ENCODE data around the gene HASPIN. TPM values are rescaled to one million over a fixed set of nuclear protein-coding genes. Genes with fewer than 3 reads are reported as not detected.

The HASPIN gene
- total RNA-seq, 1 experiment from 2014 or later: 30.0 TPM

DNA sequence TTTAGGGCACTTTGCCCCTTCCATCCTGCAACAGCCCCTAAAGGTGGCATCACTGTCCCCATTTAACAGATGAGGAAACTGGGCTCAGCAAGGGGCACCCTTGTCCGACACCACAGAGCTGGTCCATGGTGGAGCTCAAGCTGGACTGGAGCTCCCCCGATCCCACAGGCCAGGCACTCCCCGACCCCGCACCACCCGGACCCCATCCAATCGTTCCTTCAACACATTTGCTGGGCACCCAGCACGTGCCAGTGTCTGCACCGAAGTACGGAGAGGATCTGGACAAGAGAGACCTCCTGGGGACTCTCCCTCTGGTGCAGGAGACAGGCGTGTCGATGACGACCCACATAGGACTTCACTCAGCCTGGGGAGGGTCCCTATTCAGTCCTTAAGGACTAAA, 41.7 kb upstream of the HASPIN start:
- Mint-ChIP-seq H3K27ac (no peak overlapping the region), H3K27me3 (ENCODE audit: low read depth) (no peaks in the 10 kb centered on the region; the same call in none of the 2 replicates), H3K36me3 (no peaks in the 10 kb centered on the region), H3K4me1 (peaks cover 7% of the 10 kb centered on the region), H3K4me3 (no peak overlapping the region), H3K9me3 (no peaks in the 10 kb centered on the region)
- ChIA-PET POLR2A (no interaction called here), CTCF (interaction anchor here (0.7 to 2.7 kb wide), 19 partner anchors 9 to 211 kb away, joined by 3 to 85 read pairs (median 10); partner anchors contain the start of genes CAMKK1, EMC6, HASPIN and P2RX5)
- no peak for DNase-seq (ENCODE audit: low spot score)
- no peak for ATAC-seq
- no peak for TF ChIP-seq NFE2L1 (CRISPR knock-in tag; IDR thresholded peaks at IDR 0.05)
- TF ChIP-seq ZNF121 (CRISPR knock-in tag; IDR thresholded peaks at IDR 0.05): no peak
- no peak for TF ChIP-seq ZNF396 (CRISPR knock-in tag; IDR thresholded peaks at IDR 0.05; ENCODE audit: borderline replicate concordance)
- TF ChIP-seq, protein P1, sequence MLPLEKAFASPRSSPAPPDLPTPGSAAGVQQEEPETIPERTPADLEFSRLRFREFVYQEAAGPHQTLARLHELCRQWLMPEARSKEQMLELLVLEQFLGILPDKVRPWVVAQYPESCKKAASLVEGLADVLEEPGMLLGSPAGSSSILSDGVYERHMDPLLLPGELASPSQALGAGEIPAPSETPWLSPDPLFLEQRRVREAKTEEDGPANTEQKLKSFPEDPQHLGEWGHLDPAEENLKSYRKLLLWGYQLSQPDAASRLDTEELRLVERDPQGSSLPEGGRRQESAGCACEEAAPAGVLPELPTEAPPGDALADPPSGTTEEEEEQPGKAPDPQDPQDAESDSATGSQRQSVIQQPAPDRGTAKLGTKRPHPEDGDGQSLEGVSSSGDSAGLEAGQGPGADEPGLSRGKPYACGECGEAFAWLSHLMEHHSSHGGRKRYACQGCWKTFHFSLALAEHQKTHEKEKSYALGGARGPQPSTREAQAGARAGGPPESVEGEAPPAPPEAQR (CRISPR knock-in tag; IDR thresholded peaks at IDR 0.05): no peak
- TF ChIP-seq SMAD4 (CRISPR knock-in tag; IDR thresholded peaks at IDR 0.05): no peak
- TF ChIP-seq ZNF263 (CRISPR knock-in tag; IDR thresholded peaks at IDR 0.05; ENCODE audit: low read depth): no peak
- TF ChIP-seq GABPB1 (CRISPR knock-in tag; IDR thresholded peaks at IDR 0.05): no peak
- no peak for TF ChIP-seq NFYB (CRISPR knock-in tag; conservative IDR thresholded peaks at IDR 0.05; ENCODE audit: low read depth)
- TF ChIP-seq TEAD4 (CRISPR knock-in tag; IDR thresholded peaks at IDR 0.05): no peak
- TF ChIP-seq NR1H2 (CRISPR knock-in tag; IDR thresholded peaks at IDR 0.05): no peak
- no peak for TF ChIP-seq TP53 (CRISPR knock-in tag; IDR thresholded peaks at IDR 0.05)

DNA sequence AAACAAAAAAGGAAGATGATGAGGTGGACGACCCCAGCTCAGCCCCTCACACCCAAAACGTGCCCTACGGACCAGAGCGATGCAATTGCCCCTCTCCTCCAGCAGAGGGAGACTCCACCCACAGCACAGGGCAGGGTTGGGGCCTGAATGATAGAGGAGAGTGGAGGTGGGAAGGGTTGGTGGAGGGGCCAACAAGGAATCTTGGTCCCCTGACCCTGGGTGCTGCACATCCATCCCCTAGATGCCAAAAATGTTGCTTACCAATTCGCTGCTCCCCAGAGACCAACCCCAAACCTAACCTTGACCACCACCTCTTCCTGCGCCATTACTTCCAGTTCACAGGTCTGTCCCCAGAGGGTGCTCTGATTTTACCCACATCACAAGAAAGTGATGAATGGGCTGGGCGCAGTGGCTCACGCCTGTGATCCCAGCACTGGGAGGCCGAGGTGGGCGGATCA, 40.6 kb upstream of the HASPIN start:
- peak; percentile 44; the same call in 1 of the 2 replicates for TF ChIP-seq TEAD1 (CRISPR knock-in tag; IDR thresholded peaks at IDR 0.05)
- TF ChIP-seq ESRRA (CRISPR knock-in tag; IDR thresholded peaks at IDR 0.05; ENCODE audit: borderline replicate concordance): no peak
- TF ChIP-seq, protein P2, sequence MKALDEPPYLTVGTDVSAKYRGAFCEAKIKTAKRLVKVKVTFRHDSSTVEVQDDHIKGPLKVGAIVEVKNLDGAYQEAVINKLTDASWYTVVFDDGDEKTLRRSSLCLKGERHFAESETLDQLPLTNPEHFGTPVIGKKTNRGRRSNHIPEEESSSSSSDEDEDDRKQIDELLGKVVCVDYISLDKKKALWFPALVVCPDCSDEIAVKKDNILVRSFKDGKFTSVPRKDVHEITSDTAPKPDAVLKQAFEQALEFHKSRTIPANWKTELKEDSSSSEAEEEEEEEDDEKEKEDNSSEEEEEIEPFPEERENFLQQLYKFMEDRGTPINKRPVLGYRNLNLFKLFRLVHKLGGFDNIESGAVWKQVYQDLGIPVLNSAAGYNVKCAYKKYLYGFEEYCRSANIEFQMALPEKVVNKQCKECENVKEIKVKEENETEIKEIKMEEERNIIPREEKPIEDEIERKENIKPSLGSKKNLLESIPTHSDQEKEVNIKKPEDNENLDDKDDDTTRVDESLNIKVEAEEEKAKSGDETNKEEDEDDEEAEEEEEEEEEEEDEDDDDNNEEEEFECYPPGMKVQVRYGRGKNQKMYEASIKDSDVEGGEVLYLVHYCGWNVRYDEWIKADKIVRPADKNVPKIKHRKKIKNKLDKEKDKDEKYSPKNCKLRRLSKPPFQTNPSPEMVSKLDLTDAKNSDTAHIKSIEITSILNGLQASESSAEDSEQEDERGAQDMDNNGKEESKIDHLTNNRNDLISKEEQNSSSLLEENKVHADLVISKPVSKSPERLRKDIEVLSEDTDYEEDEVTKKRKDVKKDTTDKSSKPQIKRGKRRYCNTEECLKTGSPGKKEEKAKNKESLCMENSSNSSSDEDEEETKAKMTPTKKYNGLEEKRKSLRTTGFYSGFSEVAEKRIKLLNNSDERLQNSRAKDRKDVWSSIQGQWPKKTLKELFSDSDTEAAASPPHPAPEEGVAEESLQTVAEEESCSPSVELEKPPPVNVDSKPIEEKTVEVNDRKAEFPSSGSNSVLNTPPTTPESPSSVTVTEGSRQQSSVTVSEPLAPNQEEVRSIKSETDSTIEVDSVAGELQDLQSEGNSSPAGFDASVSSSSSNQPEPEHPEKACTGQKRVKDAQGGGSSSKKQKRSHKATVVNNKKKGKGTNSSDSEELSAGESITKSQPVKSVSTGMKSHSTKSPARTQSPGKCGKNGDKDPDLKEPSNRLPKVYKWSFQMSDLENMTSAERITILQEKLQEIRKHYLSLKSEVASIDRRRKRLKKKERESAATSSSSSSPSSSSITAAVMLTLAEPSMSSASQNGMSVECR (CRISPR knock-in tag; IDR thresholded peaks at IDR 0.05; ENCODE audit: borderline replicate concordance): peak; percentile 52; the same call in 1 of the 2 replicates
- TF ChIP-seq, protein P3, sequence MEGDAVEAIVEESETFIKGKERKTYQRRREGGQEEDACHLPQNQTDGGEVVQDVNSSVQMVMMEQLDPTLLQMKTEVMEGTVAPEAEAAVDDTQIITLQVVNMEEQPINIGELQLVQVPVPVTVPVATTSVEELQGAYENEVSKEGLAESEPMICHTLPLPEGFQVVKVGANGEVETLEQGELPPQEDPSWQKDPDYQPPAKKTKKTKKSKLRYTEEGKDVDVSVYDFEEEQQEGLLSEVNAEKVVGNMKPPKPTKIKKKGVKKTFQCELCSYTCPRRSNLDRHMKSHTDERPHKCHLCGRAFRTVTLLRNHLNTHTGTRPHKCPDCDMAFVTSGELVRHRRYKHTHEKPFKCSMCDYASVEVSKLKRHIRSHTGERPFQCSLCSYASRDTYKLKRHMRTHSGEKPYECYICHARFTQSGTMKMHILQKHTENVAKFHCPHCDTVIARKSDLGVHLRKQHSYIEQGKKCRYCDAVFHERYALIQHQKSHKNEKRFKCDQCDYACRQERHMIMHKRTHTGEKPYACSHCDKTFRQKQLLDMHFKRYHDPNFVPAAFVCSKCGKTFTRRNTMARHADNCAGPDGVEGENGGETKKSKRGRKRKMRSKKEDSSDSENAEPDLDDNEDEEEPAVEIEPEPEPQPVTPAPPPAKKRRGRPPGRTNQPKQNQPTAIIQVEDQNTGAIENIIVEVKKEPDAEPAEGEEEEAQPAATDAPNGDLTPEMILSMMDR (IDR thresholded peaks at IDR 0.05): peak; percentile 98
- DNase-seq (ENCODE audit: low spot score): peak; percentile 64
- Mint-ChIP-seq H3K4me3 (no peak overlapping the region), H3K27me3 (ENCODE audit: low read depth) (no peaks in the 10 kb centered on the region; the same call in none of the 2 replicates), H3K27ac (no peak overlapping the region), H3K36me3 (no peaks in the 10 kb centered on the region), H3K9me3 (no peaks in the 10 kb centered on the region), H3K4me1 (0 out of 2 replicates have a peak, but pooled peaks cover 5% of the 10 kb centered on the region)
- ChIA-PET CTCF (interaction anchor here (0.5 to 2.7 kb wide), 54 partner anchors 8 to 1135 kb away, joined by 3 to 85 read pairs (median 5); partner anchors contain the start of genes CAMKK1, CTNS, EMC6 and HASPIN), POLR2A (no interaction called here)
- ATAC-seq: peak; percentile 85

DNA sequence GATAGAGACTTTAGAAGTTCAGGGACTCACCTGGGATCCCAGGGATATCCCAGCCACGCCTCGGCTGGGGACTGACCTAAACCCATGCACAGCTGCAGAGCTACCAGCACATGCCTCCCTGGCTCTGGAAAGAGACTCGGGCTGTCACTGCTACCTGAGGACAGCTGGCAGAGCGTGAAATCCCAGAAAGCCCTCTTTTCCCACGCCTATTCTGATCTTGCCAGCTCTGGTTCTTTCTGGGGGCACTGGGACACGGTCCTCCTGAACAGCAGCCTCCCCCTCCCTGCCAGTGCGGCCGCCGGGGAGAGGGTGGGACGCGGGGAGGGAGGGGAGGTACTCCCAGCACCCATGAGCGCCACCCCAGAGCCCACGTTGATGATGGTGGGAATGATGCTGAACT, 38.5 kb upstream of the HASPIN start:
- 0 out of 2 replicates have a peak, but pooled peaks cover 6% of the 10 kb centered on the region for H3K4me1 Mint-ChIP-seq
- H3K36me3 Mint-ChIP-seq: no peaks in the 10 kb centered on the region
- POLR2A ChIA-PET: no interaction called here
- no peaks in the 10 kb centered on the region for H3K9me3 Mint-ChIP-seq
- DNase-seq (ENCODE audit: low spot score): no peak
- no peak overlapping the region for H3K4me3 Mint-ChIP-seq
- CTCF ChIA-PET: no interaction called here
- H3K27ac Mint-ChIP-seq: no peak overlapping the region
- no peak for ATAC-seq
- H3K27me3 Mint-ChIP-seq (ENCODE audit: low read depth): no peaks in the 10 kb centered on the region; the same call in none of the 2 replicates
- TF ChIP-seq, protein P3 (IDR thresholded peaks at IDR 0.05): no peak
- TF ChIP-seq, protein P4, sequence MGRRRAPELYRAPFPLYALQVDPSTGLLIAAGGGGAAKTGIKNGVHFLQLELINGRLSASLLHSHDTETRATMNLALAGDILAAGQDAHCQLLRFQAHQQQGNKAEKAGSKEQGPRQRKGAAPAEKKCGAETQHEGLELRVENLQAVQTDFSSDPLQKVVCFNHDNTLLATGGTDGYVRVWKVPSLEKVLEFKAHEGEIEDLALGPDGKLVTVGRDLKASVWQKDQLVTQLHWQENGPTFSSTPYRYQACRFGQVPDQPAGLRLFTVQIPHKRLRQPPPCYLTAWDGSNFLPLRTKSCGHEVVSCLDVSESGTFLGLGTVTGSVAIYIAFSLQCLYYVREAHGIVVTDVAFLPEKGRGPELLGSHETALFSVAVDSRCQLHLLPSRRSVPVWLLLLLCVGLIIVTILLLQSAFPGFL (CRISPR knock-in tag; IDR thresholded peaks at IDR 0.05; ENCODE audit: borderline replicate concordance): no peak
- TF ChIP-seq, protein P5, sequence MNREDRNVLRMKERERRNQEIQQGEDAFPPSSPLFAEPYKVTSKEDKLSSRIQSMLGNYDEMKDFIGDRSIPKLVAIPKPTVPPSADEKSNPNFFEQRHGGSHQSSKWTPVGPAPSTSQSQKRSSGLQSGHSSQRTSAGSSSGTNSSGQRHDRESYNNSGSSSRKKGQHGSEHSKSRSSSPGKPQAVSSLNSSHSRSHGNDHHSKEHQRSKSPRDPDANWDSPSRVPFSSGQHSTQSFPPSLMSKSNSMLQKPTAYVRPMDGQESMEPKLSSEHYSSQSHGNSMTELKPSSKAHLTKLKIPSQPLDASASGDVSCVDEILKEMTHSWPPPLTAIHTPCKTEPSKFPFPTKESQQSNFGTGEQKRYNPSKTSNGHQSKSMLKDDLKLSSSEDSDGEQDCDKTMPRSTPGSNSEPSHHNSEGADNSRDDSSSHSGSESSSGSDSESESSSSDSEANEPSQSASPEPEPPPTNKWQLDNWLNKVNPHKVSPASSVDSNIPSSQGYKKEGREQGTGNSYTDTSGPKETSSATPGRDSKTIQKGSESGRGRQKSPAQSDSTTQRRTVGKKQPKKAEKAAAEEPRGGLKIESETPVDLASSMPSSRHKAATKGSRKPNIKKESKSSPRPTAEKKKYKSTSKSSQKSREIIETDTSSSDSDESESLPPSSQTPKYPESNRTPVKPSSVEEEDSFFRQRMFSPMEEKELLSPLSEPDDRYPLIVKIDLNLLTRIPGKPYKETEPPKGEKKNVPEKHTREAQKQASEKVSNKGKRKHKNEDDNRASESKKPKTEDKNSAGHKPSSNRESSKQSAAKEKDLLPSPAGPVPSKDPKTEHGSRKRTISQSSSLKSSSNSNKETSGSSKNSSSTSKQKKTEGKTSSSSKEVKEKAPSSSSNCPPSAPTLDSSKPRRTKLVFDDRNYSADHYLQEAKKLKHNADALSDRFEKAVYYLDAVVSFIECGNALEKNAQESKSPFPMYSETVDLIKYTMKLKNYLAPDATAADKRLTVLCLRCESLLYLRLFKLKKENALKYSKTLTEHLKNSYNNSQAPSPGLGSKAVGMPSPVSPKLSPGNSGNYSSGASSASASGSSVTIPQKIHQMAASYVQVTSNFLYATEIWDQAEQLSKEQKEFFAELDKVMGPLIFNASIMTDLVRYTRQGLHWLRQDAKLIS (CRISPR knock-in tag; IDR thresholded peaks at IDR 0.05; ENCODE audit: borderline replicate concordance): no peak

All from WTC11 (cell line).